ENCODE measurements around the gene ARHGAP29. TPM values are rescaled to one million over a fixed set of nuclear protein-coding genes. Genes with fewer than 3 reads are reported as not detected.

The ARHGAP29 gene
- total RNA-seq, 1 experiment from 2014 or later: 161 TPM

DNA sequence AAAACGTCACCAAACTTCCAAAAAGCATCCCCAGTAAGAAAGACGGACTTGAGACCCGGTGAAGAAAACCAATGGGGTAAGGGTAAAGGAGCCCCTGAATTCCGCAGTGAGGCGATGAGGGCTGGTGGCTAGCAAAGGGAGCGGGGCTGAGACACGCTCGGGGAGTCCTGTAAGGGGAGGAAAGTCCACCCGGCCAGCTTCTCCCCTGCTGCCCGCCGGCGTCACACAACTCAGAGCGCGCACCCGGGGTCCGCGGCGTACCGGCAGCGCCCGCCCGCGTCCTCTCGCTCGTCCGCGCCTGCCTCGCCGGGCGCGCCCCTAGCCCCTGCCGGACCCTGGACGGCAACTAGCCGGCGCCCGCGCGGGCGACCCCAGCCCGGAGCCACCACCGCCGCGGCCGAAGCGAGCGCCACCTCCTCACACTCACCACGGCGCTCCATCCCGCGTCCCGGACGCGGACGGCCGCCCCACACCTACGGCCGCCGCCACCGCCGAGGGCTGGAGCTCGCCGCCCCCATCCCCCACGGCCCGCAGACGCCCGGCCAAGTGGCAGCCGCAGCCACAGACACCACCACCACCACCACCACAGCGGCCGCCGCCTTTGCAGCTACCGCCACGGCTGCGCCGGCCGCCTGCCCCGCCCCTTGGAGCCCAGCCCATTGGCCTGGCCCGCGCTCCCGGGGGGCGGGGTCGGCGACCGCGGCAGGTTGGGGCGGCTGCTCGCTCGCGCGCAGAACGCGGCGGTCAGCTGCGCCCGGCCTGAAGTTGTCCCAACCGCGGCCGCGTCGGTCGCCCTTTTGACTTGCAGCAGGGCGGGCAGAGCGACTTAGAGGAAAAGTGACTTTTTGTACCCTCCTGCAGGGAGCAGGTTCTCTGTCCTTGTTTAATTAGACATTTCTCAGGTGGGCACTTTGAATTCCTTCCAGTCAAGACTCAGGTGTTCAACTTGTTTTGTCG, 10.0 kb upstream of the ARHGAP29 start:
- intact Hi-C loops (cut with micrococcal nuclease): loop anchor here (1.0 to 10.0 kb wide), 2 partner anchors 77 to 217 kb away; no protein-coding TSS in a partner anchor
- Histone ChIP-seq H3K9me3 (ENCODE audit: low read length) (no peaks in the 10 kb centered on the region), H2AFZ (ENCODE audit: low read length) (0 out of 2 replicates have a peak overlapping the region, but pooled peaks have one; percentile 10), H3F3A (ENCODE audit: low read length, unreplicated experiment) (peaks cover 21% of the 10 kb centered on the region), H4K20me1 (ENCODE audit: low read length) (peaks cover 13% of the 10 kb centered on the region), H3K9ac (ENCODE audit: low read length) (peak overlapping the region; percentile 92), H3K4me1 (ENCODE audit: insufficient read depth, low read length) (peaks cover 41% of the 10 kb centered on the region), H3K9me2 (replicated peaks; ENCODE audit: low read length) (no peaks in the 10 kb centered on the region), H3K79me2 (ENCODE audit: low read length) (peaks cover 89% of the 10 kb centered on the region), H3K36me3 (ENCODE audit: low read depth, low read length) (peaks cover 6% of the 10 kb centered on the region), H3K27ac (ENCODE audit: low read length) (peak overlapping the region; percentile 92), H3K4me3 (ENCODE audit: low read length) (peak overlapping the region; percentile 96), H3K27me3 (ENCODE audit: low read length) (no peaks in the 10 kb centered on the region), H3K4me2 (ENCODE audit: low read length) (peak overlapping the region; percentile 87)
- ChIA-PET POLR2A (ENCODE audit: unreplicated experiment) (interaction anchor here (0.5 to 1.8 kb wide), 13 partner anchors 8 to 611 kb away, joined by 3 to 19 read pairs (median 4); partner anchors contain the start of gene ARHGAP29), CTCF (interaction anchor here (0.6 kb wide), 1 partner anchor 25 kb away, joined by 4 read pairs; no protein-coding TSS in a partner anchor)
- ATAC-seq (peak; percentile 60), DNase-seq (peak; percentile 92)
- BruUV-seq (replicated peaks): no TSS peak
- TF ChIP-seq EZH2phosphoT487 (IDR thresholded peaks at IDR 0.05; ENCODE audit: borderline replicate concordance, low read length): peak; percentile 92
- TF ChIP-seq, protein P1, sequence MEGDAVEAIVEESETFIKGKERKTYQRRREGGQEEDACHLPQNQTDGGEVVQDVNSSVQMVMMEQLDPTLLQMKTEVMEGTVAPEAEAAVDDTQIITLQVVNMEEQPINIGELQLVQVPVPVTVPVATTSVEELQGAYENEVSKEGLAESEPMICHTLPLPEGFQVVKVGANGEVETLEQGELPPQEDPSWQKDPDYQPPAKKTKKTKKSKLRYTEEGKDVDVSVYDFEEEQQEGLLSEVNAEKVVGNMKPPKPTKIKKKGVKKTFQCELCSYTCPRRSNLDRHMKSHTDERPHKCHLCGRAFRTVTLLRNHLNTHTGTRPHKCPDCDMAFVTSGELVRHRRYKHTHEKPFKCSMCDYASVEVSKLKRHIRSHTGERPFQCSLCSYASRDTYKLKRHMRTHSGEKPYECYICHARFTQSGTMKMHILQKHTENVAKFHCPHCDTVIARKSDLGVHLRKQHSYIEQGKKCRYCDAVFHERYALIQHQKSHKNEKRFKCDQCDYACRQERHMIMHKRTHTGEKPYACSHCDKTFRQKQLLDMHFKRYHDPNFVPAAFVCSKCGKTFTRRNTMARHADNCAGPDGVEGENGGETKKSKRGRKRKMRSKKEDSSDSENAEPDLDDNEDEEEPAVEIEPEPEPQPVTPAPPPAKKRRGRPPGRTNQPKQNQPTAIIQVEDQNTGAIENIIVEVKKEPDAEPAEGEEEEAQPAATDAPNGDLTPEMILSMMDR (conservative IDR thresholded peaks at IDR 0.05; ENCODE audit: low read depth, low read length): no peak

DNA sequence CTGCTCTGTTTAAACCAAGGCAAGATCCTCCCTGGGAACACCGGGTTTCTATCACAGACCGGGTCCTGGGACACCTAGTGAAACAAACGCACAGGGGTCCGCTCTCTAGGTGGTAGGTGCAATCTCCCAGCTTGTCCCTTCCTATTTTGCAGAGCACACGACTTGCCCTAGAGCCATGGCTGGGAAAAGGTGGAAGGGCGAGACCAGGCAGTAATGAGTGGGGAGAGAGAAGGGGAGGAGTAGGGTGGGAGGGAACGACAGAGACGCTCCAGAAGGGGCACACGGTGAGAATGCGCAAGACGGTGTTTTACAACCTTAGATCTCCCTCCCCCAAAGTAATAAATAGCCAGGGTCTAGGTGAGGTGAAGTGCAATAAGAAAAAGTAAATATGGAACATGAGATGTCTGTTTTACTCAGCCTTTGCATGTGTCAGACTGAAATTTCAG, 9.3 kb upstream of the ARHGAP29 start:
- no peak for TF ChIP-seq EZH2 (IDR thresholded peaks at IDR 0.05; ENCODE audit: low read length, unreplicated experiment)
- TF ChIP-seq, protein P1 (conservative IDR thresholded peaks at IDR 0.05; ENCODE audit: low read depth, low read length): no peak
- no TSS peak for BruUV-seq (replicated peaks)
- H2AFZ ChIP-seq (ENCODE audit: low read length): no peak overlapping the region
- peaks cover 13% of the 10 kb centered on the region for H4K20me1 ChIP-seq (ENCODE audit: low read length)
- peaks cover 89% of the 10 kb centered on the region for H3K79me2 ChIP-seq (ENCODE audit: low read length)
- ChIA-PET CTCF (no interaction called here), POLR2A (ENCODE audit: unreplicated experiment) (interaction anchor here (0.6 to 1.4 kb wide), 4 partner anchors 11 to 77 kb away, joined by 3 to 9 read pairs (median 6); no protein-coding TSS in a partner anchor)
- H3K4me1 ChIP-seq (ENCODE audit: insufficient read depth, low read length): peaks cover 41% of the 10 kb centered on the region
- peaks cover 12% of the 10 kb centered on the region for H3K36me3 ChIP-seq (ENCODE audit: low read depth, low read length)
- peak overlapping the region; percentile 96 for H3K4me3 ChIP-seq (ENCODE audit: low read length)
- ATAC-seq (peak; percentile 49), DNase-seq (peak; percentile 64)
- peaks cover 21% of the 10 kb centered on the region for H3F3A ChIP-seq (ENCODE audit: low read length, unreplicated experiment)
- no peaks in the 10 kb centered on the region for H3K27me3 ChIP-seq (ENCODE audit: low read length)
- H3K9me3 ChIP-seq (ENCODE audit: low read length): no peaks in the 10 kb centered on the region
- peak overlapping the region; percentile 87 for H3K4me2 ChIP-seq (ENCODE audit: low read length)
- no peaks in the 10 kb centered on the region for H3K9me2 ChIP-seq (replicated peaks; ENCODE audit: low read length)
- intact Hi-C loops (cut with micrococcal nuclease): loop anchor here (1.0 to 10.0 kb wide), 4 partner anchors 11 to 218 kb away; no protein-coding TSS in a partner anchor
- peak overlapping the region; percentile 92 for H3K9ac ChIP-seq (ENCODE audit: low read length)
- peak overlapping the region; percentile 92 for H3K27ac ChIP-seq (ENCODE audit: low read length)
